ENCODE measurements around the gene MAGI1. TPM values are rescaled to one million over a fixed set of nuclear protein-coding genes. Genes with fewer than 3 reads are reported as not detected.
"Not testable (repeated sequence)": the region's sequence is repeated elsewhere in the genome, so short reads cannot be mapped to it uniquely, and the experiment has no call there.

The MAGI1 gene
- total and polyA plus RNA-seq, 2 experiments from 2014 or later, result 33.9 to 87.0 TPM

- H3K27me3 ChIP-seq, result no peaks in the 10 kb centered on the region
- H3K9me3 ChIP-seq (ENCODE audit: low read depth), result no peaks in the 10 kb centered on the region
- DNase-seq (ENCODE audit: low read depth in 1 of 2, low spot score in 1 of 2), result no peak
- no peaks in the 10 kb centered on the region for H3K36me3 ChIP-seq
- H3K4me3 ChIP-seq, result no peak overlapping the region
- TF ChIP-seq CTCF (IDR thresholded peaks at IDR 0.05; ENCODE audit: low read depth, low read length), result peak; percentile 26
- no peak overlapping the region for H3K27ac ChIP-seq
- H3K4me1 ChIP-seq (ENCODE audit: low read depth), result peaks cover 9% of the 10 kb centered on the region
These were observed 468.8 kb downstream of the MAGI1 start for GRCh38 chr3:65569845-65570405.

GRCh38 chr3:65569129-65569528 lies 469.6 kb downstream of the MAGI1 start:
- H3K9me3 ChIP-seq (ENCODE audit: low read depth), result no peaks in the 10 kb centered on the region
- no peaks in the 10 kb centered on the region for H3K36me3 ChIP-seq
- no peaks in the 10 kb centered on the region for H3K27me3 ChIP-seq
- no peak for DNase-seq (ENCODE audit: low read depth in 1 of 2, low spot score in 1 of 2)
- TF ChIP-seq CTCF (IDR thresholded peaks at IDR 0.05; ENCODE audit: low read depth, low read length), result no peak
- H3K27ac ChIP-seq, result no peak overlapping the region
- H3K4me3 ChIP-seq, result no peak overlapping the region
- peaks cover 9% of the 10 kb centered on the region for H3K4me1 ChIP-seq (ENCODE audit: low read depth)

GRCh38 chr3:65568497-65568896 lies 470.2 kb downstream of the MAGI1 start:
- no peak for TF ChIP-seq CTCF (IDR thresholded peaks at IDR 0.05; ENCODE audit: low read depth, low read length)
- peaks cover 9% of the 10 kb centered on the region for H3K4me1 ChIP-seq (ENCODE audit: low read depth)
- H3K9me3 ChIP-seq (ENCODE audit: low read depth), result no peaks in the 10 kb centered on the region
- H3K27me3 ChIP-seq, result no peaks in the 10 kb centered on the region
- no peak overlapping the region for H3K4me3 ChIP-seq
- DNase-seq (ENCODE audit: low read depth in 1 of 2, low spot score in 1 of 2), result no peak
- no peak overlapping the region for H3K27ac ChIP-seq
- H3K36me3 ChIP-seq, result no peaks in the 10 kb centered on the region

- not testable (repeated sequence) for H3K27me3 ChIP-seq; H3K4me1 ChIP-seq (ENCODE audit: low read depth); H3K9me3 ChIP-seq (ENCODE audit: low read depth); DNase-seq (ENCODE audit: low read depth in 1 of 2, low spot score in 1 of 2); H3K36me3 ChIP-seq; H3K4me3 ChIP-seq; H3K27ac ChIP-seq
These were observed 473.0 kb downstream of the MAGI1 start for GRCh38 chr3:65565744-65566143.

- no peak for TF ChIP-seq CTCF (IDR thresholded peaks at IDR 0.05; ENCODE audit: low read depth, low read length)
- peaks cover 9% of the 10 kb centered on the region for H3K4me1 ChIP-seq (ENCODE audit: low read depth)
- no peak for DNase-seq (ENCODE audit: low read depth in 1 of 2, low spot score in 1 of 2)
- no peaks in the 10 kb centered on the region for H3K36me3 ChIP-seq
- no peak overlapping the region for H3K27ac ChIP-seq
- no peaks in the 10 kb centered on the region for H3K27me3 ChIP-seq
- no peak overlapping the region for H3K4me3 ChIP-seq
- H3K9me3 ChIP-seq (ENCODE audit: low read depth), result no peaks in the 10 kb centered on the region
These were observed 474.2 kb downstream of the MAGI1 start for GRCh38 chr3:65564483-65564882.

- no peak overlapping the region for H3K4me3 ChIP-seq
- no peaks in the 10 kb centered on the region for H3K27me3 ChIP-seq
- no peaks in the 10 kb centered on the region for H3K9me3 ChIP-seq (ENCODE audit: low read depth)
- peaks cover 9% of the 10 kb centered on the region for H3K4me1 ChIP-seq (ENCODE audit: low read depth)
- no peak overlapping the region for H3K27ac ChIP-seq
- no peak for DNase-seq (ENCODE audit: low read depth in 1 of 2, low spot score in 1 of 2)
- H3K36me3 ChIP-seq, result no peaks in the 10 kb centered on the region
- TF ChIP-seq CTCF (IDR thresholded peaks at IDR 0.05; ENCODE audit: low read depth, low read length), result no peak
These were observed 474.9 kb downstream of the MAGI1 start for GRCh38 chr3:65563861-65564260.
